Duodenal mucosa (tissue), 2 donors: ENCODE results near the gene SSTR5.

Experiments
- H3K27ac ChIP-seq: one replicate; pipeline ENCODE4 v1.7.0; 2013; ENCODE audit warnings: low read depth, low read length
- H3K27me3 ChIP-seq, 2 donors: one replicate each; pipeline ENCODE4 v1.7.0; 2013; ENCODE audit warnings: low read length in 2 of 2, control low read depth in 1 of 2; ENCODE audit not compliant: insufficient read depth in 2 of 2, control insufficient read depth in 1 of 2
- H3K36me3 ChIP-seq, 2 donors: one replicate each; pipeline ENCODE4 v1.7.0; 2013; ENCODE audit warnings: low read length in 2 of 2, control low read depth in 1 of 2; ENCODE audit not compliant: insufficient read depth in 2 of 2, control insufficient read depth in 1 of 2
- H3K4me1 ChIP-seq, 2 donors: one replicate each; pipeline ENCODE4 v1.7.0; 2013; ENCODE audit warnings: low read length in 2 of 2, control low read depth in 1 of 2; ENCODE audit not compliant: insufficient read depth in 2 of 2, control insufficient read depth in 1 of 2
- H3K4me3 ChIP-seq, 2 donors: one replicate each; pipeline ENCODE4 v1.7.0; 2013; ENCODE audit warnings: low read length in 2 of 2, low read depth in 1 of 2
- H3K9ac ChIP-seq, 2 donors: one replicate each; pipeline ENCODE4 v1.7.0; 2013; ENCODE audit warnings: low read length in 2 of 2, low read depth in 1 of 2
- H3K9me3 ChIP-seq, 2 donors: one replicate each; pipeline ENCODE4 v1.7.0; 2013; ENCODE audit warnings: low read length in 2 of 2, control low read depth in 1 of 2; ENCODE audit not compliant: control insufficient read depth in 1 of 2

The SSTR5 gene

GRCh38 chr16:1109648-1110047 lies 37.1 kb downstream of the SSTR5 start:
- Histone ChIP-seq H3K4me3 (no peak overlapping the region), H3K4me1 (no peaks in the 10 kb centered on the region), H3K27me3 (peaks cover 15 to 26% of the 10 kb centered on the region in 2 donors), H3K9me3 (no peaks in the 10 kb centered on the region), H3K27ac (no peak overlapping the region), H3K9ac (no peak overlapping the region), H3K36me3 (no peaks in the 10 kb centered on the region)

- Histone ChIP-seq H3K9ac (no peak overlapping the region), H3K27me3 (peaks cover 15 to 23% of the 10 kb centered on the region in 2 donors)
Observed at GRCh38 chr16:1112506-1113184, 40.1 kb downstream of the SSTR5 start.

GRCh38 chr16:1113489-1113888 lies 40.9 kb downstream of the SSTR5 start:
- Histone ChIP-seq H3K9me3 (no peaks in the 10 kb centered on the region), H3K4me3 (no peak overlapping the region), H3K27me3 (peaks cover 9 to 23% of the 10 kb centered on the region in 2 donors)

More at GRCh38 chr16:1112506-1113184, 40.1 kb downstream of the SSTR5 start:
- H3K4me1 ChIP-seq = no peaks in the 10 kb centered on the region
- H3K9me3 ChIP-seq = no peaks in the 10 kb centered on the region
- no peaks in the 10 kb centered on the region for H3K36me3 ChIP-seq
- no peak overlapping the region for H3K27ac ChIP-seq
- H3K4me3 ChIP-seq = no peak overlapping the region

DNA sequence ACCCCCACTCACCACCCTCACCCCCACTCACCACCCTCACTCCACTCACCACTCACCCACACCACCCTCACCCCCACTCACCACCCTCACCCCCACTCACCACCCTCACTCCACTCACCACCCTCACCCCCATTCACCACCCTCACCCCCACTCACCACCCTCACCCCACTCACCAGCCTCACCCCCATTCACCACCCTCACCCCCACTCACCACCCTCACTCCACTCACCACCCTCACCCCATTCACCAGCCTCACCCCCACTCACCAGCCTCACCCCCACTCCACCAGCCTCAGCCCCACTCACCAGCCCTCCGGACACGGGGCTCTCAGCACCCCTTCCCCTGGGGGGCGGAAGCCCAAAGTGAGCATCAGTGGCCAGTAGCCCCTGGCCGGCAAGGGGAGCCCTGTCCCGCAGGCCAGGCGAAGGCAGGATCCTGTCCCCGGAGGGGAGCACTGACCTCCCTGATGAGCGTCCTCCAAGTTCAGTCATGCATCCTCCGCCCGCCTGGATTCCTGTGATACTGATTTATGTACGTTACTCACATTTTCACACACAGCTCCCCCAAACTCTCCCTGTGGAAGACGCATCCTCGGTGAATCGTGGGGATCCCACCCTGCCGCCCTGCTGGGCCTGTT lies 41.5 kb downstream of the SSTR5 start:
- Histone ChIP-seq H3K4me3 (no peak overlapping the region), H3K27ac (no peak overlapping the region), H3K4me1 (no peaks in the 10 kb centered on the region), H3K9ac (no peak overlapping the region), H3K27me3 (peaks cover 6 to 18% of the 10 kb centered on the region in 2 donors), H3K36me3 (no peaks in the 10 kb centered on the region), H3K9me3 (no peaks in the 10 kb centered on the region)

More at GRCh38 chr16:1113489-1113888, 40.9 kb downstream of the SSTR5 start:
- H3K27ac ChIP-seq = no peak overlapping the region
- H3K36me3 ChIP-seq = no peaks in the 10 kb centered on the region
- H3K9ac ChIP-seq = no peak overlapping the region
- no peaks in the 10 kb centered on the region for H3K4me1 ChIP-seq

GRCh38 chr16:1116693-1117077 lies 44.1 kb downstream of the SSTR5 start:
- H3K4me3 ChIP-seq = no peak overlapping the region
- no peaks in the 10 kb centered on the region for H3K9me3 ChIP-seq
- no peaks in the 10 kb centered on the region for H3K4me1 ChIP-seq
- H3K9ac ChIP-seq = no peak overlapping the region
- no peak overlapping the region for H3K27ac ChIP-seq
- no peaks in the 10 kb centered on the region for H3K36me3 ChIP-seq
- H3K27me3 ChIP-seq = peaks cover 0 to 3% of the 10 kb centered on the region in 2 donors

DNA sequence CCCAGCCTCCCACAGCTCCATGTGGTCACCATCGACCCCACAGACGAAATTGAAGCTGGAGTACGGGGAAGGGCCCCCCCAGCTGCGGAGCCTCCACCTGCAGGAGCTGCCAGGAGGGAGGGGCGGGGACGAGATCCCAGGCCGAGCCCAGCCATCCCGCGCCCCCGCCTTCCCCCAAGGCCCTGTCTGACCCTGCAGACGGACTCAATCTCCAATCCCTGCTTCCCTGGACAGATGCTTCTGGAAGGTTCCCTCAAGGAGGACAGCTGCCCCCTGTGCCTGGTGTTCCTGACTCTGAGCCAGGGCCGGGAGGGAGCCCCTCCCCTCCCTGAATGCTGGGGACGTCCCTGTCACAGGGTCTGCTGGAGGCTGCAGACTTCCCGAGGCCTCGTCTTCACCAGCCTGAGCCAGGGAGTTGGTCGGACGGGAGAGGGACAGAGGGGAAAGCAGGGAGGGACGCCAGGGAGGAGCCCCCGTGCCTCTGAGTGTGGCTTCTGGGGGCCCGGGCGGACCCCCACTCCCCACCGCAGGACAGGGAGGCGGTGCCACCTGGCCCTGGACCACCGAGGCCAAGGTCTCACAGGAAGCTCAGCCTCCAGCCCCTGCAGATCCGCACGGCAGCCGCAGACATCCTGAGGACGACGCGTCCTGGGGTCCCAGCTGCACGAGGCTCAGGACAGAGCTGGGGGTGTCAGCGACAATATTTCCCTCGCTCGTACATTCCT lies 44.8 kb downstream of the SSTR5 start:
- Histone ChIP-seq H3K4me3 (no peak overlapping the region), H3K9me3 (no peaks in the 10 kb centered on the region), H3K27ac (no peak overlapping the region), H3K4me1 (no peaks in the 10 kb centered on the region), H3K27me3 (no peaks in the 10 kb centered on the region), H3K36me3 (no peaks in the 10 kb centered on the region), H3K9ac (no peak overlapping the region)

GRCh38 chr16:1117926-1118325 lies 45.4 kb downstream of the SSTR5 start:
- Histone ChIP-seq H3K27me3 (no peaks in the 10 kb centered on the region), H3K27ac (no peak overlapping the region), H3K4me1 (no peaks in the 10 kb centered on the region), H3K9ac (no peak overlapping the region), H3K9me3 (no peaks in the 10 kb centered on the region), H3K36me3 (no peaks in the 10 kb centered on the region), H3K4me3 (no peak overlapping the region)

- Histone ChIP-seq H3K4me1 (no peaks in the 10 kb centered on the region), H3K36me3 (no peaks in the 10 kb centered on the region), H3K9me3 (no peaks in the 10 kb centered on the region), H3K27ac (no peak overlapping the region), H3K9ac (no peak overlapping the region), H3K27me3 (no peaks in the 10 kb centered on the region), H3K4me3 (no peak overlapping the region)
Observed at GRCh38 chr16:1119129-1119528, 46.6 kb downstream of the SSTR5 start.

- H3K27ac ChIP-seq = no peak overlapping the region
- no peaks in the 10 kb centered on the region for H3K36me3 ChIP-seq
- H3K4me3 ChIP-seq = no peak overlapping the region
- no peaks in the 10 kb centered on the region for H3K4me1 ChIP-seq
- no peaks in the 10 kb centered on the region for H3K27me3 ChIP-seq
- no peaks in the 10 kb centered on the region for H3K9me3 ChIP-seq
- no peak overlapping the region for H3K9ac ChIP-seq
Observed at GRCh38 chr16:1119766-1120576, 47.4 kb downstream of the SSTR5 start.

- Histone ChIP-seq H3K27ac (no peak overlapping the region), H3K9me3 (no peaks in the 10 kb centered on the region), H3K27me3 (no peaks in the 10 kb centered on the region), H3K9ac (no peak overlapping the region), H3K4me3 (no peak overlapping the region), H3K4me1 (no peaks in the 10 kb centered on the region), H3K36me3 (no peaks in the 10 kb centered on the region)
Observed at GRCh38 chr16:1120577-1120941, 48.0 kb downstream of the SSTR5 start.
